GM12878 (cell line): Measurements from ENCODE around the gene PDGFB. TPM values are rescaled to one million over a fixed set of nuclear protein-coding genes. Genes with fewer than 3 reads are reported as not detected.

Source experiments
- ATAC-seq: fragments of 200-7000 bp; cut with Tn5 transposase; 3 replicates; pipeline ENCODE4 v1.9.1; 2020; ENCODE audit warnings: mild to moderate bottlenecking, moderate library complexity
- BruUV-seq: library from RNA; stranded (reverse); fragments of 400-500 nt; replicated peaks from 2 replicates; lab custom pipeline; 2021; lab: Mats Ljungman, UMichigan
- CTCF ChIA-PET: fragments of 300-600 bp; sonication (Branson Sonifier 250); formaldehyde crosslinking; extraction: SDS; loops from one replicate; lab custom pipeline; 2021; ENCODE audit warnings: inconsistent platforms; lab: Yijun Ruan, JAX
- POLR2A ChIA-PET: fragments of 350-600 bp; formaldehyde crosslinking; extraction: SDS; loops from one replicate; lab custom pipeline; 2021; ENCODE audit warnings: inconsistent platforms; lab: Charles Lee
- RAD21 ChIA-PET: fragments of 300-600 bp; sonication (Branson Sonifier 250); formaldehyde crosslinking; loops from one replicate; lab custom pipeline; 2023; ENCODE audit warnings: antibody characterized with exemption; ENCODE audit not compliant: unreplicated experiment; lab: Charles Lee
- SMC1A ChIA-PET: fragments of 300-600 bp; sonication (Branson Sonifier 250); formaldehyde crosslinking; loops from one replicate; lab custom pipeline; 2023; ENCODE audit not compliant: unreplicated experiment, uncharacterized antibody; lab: Charles Lee
- DNase-seq: peaks from one replicate; pipeline ENCODE4 v3.0.0-alpha.2; 2011; ENCODE audit warnings: low read depth, low spot score
- FAIRE-seq: peaks from 3 replicates; lab custom pipeline; 2011; peaks lifted over from hg19 to GRCh38; lab: Jason Lieb, UNC
- H2AFZ ChIP-seq: 2 replicates; pipeline ENCODE4 v1.6.0; 2011; ENCODE audit warnings: low read depth, low read length, control low read depth; ENCODE audit not compliant: control insufficient read depth
- H3K27ac ChIP-seq: 2 replicates; pipeline ENCODE4 v1.5.1; 2011; ENCODE audit warnings: control low read depth; ENCODE audit not compliant: control insufficient read depth, insufficient read depth
- H3K27me3 ChIP-seq, 2 experiments: replicated peaks in 1 of 2; 2 replicates each; pipeline versions ENCODE4 v1.6.0 to v1.6.1; 2011; ENCODE audit warnings: low read length in 1 of 2; ENCODE audit not compliant: control insufficient read depth in 2 of 2, insufficient read depth in 2 of 2
- H3K36me3 ChIP-seq, 2 experiments: 2 replicates each; pipeline ENCODE4 v1.5.1; 2011; ENCODE audit warnings: low read length in 1 of 2; ENCODE audit not compliant: control insufficient read depth in 2 of 2, insufficient read depth in 2 of 2
- H3K4me1 ChIP-seq: 2 replicates; pipeline ENCODE4 v1.6.1; 2011; ENCODE audit warnings: mild to moderate bottlenecking, low read length, moderate library complexity, mixed read lengths; ENCODE audit not compliant: control insufficient read depth, insufficient read depth
- H3K4me2 ChIP-seq: 2 replicates; pipeline ENCODE4 v1.6.0; 2011; ENCODE audit warnings: control low read depth; ENCODE audit not compliant: control insufficient read depth, insufficient read depth
- H3K4me3 ChIP-seq: fragments of 200-600 bp; sonication (generic); 2 replicates; pipeline ENCODE4 v1.5.1; 2016
- H3K79me2 ChIP-seq: 2 replicates; pipeline ENCODE4 v1.6.0; 2011; ENCODE audit warnings: low read length; ENCODE audit not compliant: control insufficient read depth, insufficient read depth
- H3K9ac ChIP-seq: 2 replicates; pipeline ENCODE4 v1.8.0; 2011; ENCODE audit warnings: low read length, control low read depth, mixed read lengths; ENCODE audit not compliant: control insufficient read depth, insufficient read depth
- H3K9me3 ChIP-seq: replicated peaks from 3 replicates; pipeline ENCODE4 v1.5.1; 2011; ENCODE audit warnings: mild to moderate bottlenecking, low read length; ENCODE audit not compliant: control insufficient read depth, insufficient read depth
- H4K20me1 ChIP-seq: 2 replicates; pipeline ENCODE4 v1.6.0; 2011; ENCODE audit not compliant: control insufficient read depth, insufficient read depth
- BACH1 ChIP-seq: fragments of 450-650 bp; IDR thresholded peaks from 2 replicates; pipeline ENCODE4 v1.6.1; 2017; ENCODE audit warnings: mild to moderate bottlenecking, borderline replicate concordance
- BRCA1 ChIP-seq: IDR thresholded peaks from 2 replicates; pipeline ENCODE4 v1.6.1; 2011; ENCODE audit warnings: low read depth, low read length, improper control_type of control experiment
- EED ChIP-seq: sonication (generic); IDR thresholded peaks from 2 replicates; pipeline ENCODE4 v1.6.1; 2016; ENCODE audit warnings: antibody characterized with exemption, low read depth
- HDAC6 ChIP-seq: fragments of 200-600 bp; sonication (generic); IDR thresholded peaks from one replicate; pipeline ENCODE4 v1.8.0; 2017; ENCODE audit warnings: antibody characterized with exemption; ENCODE audit not compliant: unreplicated experiment
- IKZF1 ChIP-seq: fragments of 450-650 bp; conservative IDR thresholded peaks from 2 replicates; pipeline ENCODE4 v1.6.1; 2017; ENCODE audit warnings: antibody characterized with exemption, mild to moderate bottlenecking
- RB1 ChIP-seq: fragments of 450-650 bp; formaldehyde crosslinking; IDR thresholded peaks from 2 replicates; pipeline ENCODE4 v1.6.1; 2017; ENCODE audit warnings: mild to moderate bottlenecking, borderline replicate concordance
- YY1 ChIP-seq: IDR thresholded peaks from 2 replicates; pipeline ENCODE4 v1.6.1; 2011; ENCODE audit warnings: low read depth, mild to moderate bottlenecking, low read length
- WGBS: methylation state at CpG from one replicate; pipeline ENCODE4 v1.1.6; 2016; ENCODE audit warnings: low lambda C conversion rate; ENCODE audit not compliant: insufficient replicate concordance, insufficient coverage; ENCODE audit errors: missing lambda C conversion rate; 5-methylcytosine and 5-hydroxymethylcytosine counted together
- in situ Hi-C: fragments of 300-500 bp; cut with MboI; formaldehyde crosslinking; loops from 9 replicates; pipeline ENCODE4 v1.14.3; 2018; ENCODE audit warnings: mixed read lengths
- intact Hi-C: fragments of 100-400 bp; cut with micrococcal nuclease; formaldehyde crosslinking; loops from one replicate; pipeline ENCODE4 v1.14.2; 2022; ENCODE audit not compliant: unreplicated experiment
- polyA plus RNA-seq, 11 experiments: library from polyadenylated mRNA; depleted of rRNA in 4 of 11; unstranded in 6 of 11; stranded (reverse) in 5 of 11; fragments of >200 nt; fragmentation: Nextera tagmentation in 4 of 11; fragmentation: Illumina TruSeq in 1 of 11; extraction: Ambion mirVana in 4 of 11; extraction: Trizol in 1 of 11; gene quantifications; 1 replicate in 1 of 11; 2 replicates in 10 of 11; pipeline versions ENCODE4 v1.2.1 to v1.2.3, GENCODE V29; 2011 to 2016; ENCODE audit warnings: inconsistent platforms in 2 of 11, missing spikeins in 2 of 11, low read depth in 1 of 11
- total RNA-seq, 4 experiments: library from RNA; depleted of rRNA in 3 of 4; stranded (reverse); fragments of >200 nt in 3 of 4; fragmentation: Illumina TruSeq in 1 of 4; extraction: Trizol in 1 of 4; gene quantifications; 2 replicates each; pipeline versions ENCODE4 v1.2.1 to v1.2.3, GENCODE V29; 2013 to 2021
- TF ChIP-seq, protein P1 (sequence below): IDR thresholded peaks from 2 replicates; pipeline ENCODE4 v1.6.1; 2012; ENCODE audit warnings: low read depth, low read length, improper control_type of control experiment
- TF ChIP-seq, protein P2 (sequence below): fragments of 450-650 bp; formaldehyde crosslinking; IDR thresholded peaks from 2 replicates; pipeline ENCODE4 v1.4.0; 2022; ENCODE audit warnings: mild to moderate bottlenecking, moderate library complexity

Gene PDGFB
- total and polyA plus RNA-seq, 10 of the 15 experiments (the other 5 are each of a cell fraction or from before 2014, with no cell fraction given), result 0.13 to 1.1 (median 0.56) TPM; not detected in 1

DNA sequence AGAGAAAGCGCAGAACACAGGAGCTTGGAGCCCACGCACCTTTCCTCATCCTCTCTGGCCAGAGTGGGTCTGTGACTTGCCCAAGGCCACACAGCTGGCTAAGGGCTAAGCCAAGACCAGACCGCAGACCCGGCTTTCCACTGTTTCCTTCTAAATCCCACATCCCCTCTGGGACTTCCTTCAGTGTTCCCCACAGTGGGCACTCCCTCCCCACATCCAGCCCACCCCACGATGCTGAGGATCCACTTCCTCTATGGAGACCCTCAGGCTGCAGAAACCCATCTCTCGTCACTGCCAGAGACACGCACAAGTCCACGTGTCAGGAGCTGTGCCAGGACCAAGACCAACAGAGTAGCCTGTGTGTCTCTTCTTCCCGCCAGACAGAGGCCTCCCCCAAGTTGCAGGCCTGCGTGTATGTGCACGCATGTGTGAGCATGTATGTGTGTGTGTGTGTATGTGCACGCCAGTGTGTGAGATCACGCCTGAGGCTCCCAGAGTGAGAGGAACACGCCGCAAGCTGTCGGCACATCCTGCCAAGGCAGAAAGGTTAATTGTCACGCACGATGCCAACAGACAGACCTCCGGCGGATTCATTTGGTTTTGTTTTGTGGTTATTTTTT lies 21.6 kb downstream of the PDGFB start:
- DNase-seq (no peak), ATAC-seq (no peak), FAIRE-seq (no peak)
- Histone ChIP-seq H3K36me3 (no peaks in the 10 kb centered on the region), H3K9me3 (no peaks in the 10 kb centered on the region; the same call in 2 of the 3 replicates), H2AFZ (no peak overlapping the region), H3K9ac (no peak overlapping the region), H3K4me3 (no peak overlapping the region), H4K20me1 (no peaks in the 10 kb centered on the region), H3K4me1 (no peaks in the 10 kb centered on the region), H3K79me2 (no peaks in the 10 kb centered on the region), H3K27me3 (no peaks in the 10 kb centered on the region; a peak in 1 of 4 replicates), H3K4me2 (no peak overlapping the region), H3K27ac (no peak overlapping the region)
- in situ Hi-C loops (no loop called here), intact Hi-C loops (no loop called here)
- TF ChIP-seq EED, result no peak
- ChIA-PET RAD21 (no interaction called here), SMC1A (no interaction called here), POLR2A (interaction anchor here (0.6 kb wide), 1 partner anchor 274 kb away, joined by 5 read pairs; no protein-coding TSS in a partner anchor), CTCF (no interaction called here)
- 54% methylated on average over 20 of the region's 20 CpGs for WGBS
- BruUV-seq, result no TSS peak

DNA sequence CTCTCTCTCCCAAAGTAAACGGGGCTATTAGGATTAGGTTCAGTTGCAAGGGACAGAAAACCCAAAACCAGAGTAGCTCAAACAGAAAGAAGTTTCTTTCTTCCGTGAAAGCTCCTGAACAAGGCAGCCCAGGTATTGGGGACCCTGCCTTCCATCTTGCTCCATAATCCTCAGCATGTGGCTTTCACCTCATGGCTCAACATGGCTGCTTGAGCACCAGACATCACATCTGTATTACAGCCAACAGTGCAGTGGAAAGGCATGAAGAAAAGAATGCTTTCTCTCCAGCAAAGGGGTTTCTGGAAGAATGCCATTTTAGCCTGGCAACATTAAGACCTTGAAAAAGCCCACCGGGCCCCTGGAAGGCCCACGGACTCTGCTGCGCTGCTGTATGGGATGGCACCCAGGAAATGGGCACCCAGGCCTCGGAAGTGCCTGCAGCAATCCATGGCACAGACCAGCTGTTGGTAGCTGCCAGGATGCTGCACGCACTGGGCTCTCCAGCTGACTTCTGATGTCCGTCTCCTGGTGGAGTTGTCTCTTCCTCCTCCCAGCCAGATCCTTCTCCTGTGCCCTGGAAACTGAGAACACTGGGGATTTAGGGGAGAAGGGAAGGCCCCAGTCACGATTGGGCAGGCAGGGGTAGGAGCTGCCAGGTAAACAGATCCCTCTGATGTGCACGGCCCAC lies 22.6 kb downstream of the PDGFB start:
- Histone ChIP-seq H4K20me1 (no peaks in the 10 kb centered on the region), H3K9ac (no peak overlapping the region), H2AFZ (no peak overlapping the region), H3K27me3 (no peaks in the 10 kb centered on the region; a peak in 1 of 4 replicates), H3K36me3 (no peaks in the 10 kb centered on the region), H3K27ac (no peak overlapping the region), H3K9me3 (no peaks in the 10 kb centered on the region; the same call in 2 of the 3 replicates), H3K4me1 (no peaks in the 10 kb centered on the region), H3K4me2 (no peak overlapping the region), H3K4me3 (no peak overlapping the region), H3K79me2 (no peaks in the 10 kb centered on the region)
- DNase-seq (no peak), FAIRE-seq (no peak), ATAC-seq (no peak)
- ChIA-PET POLR2A (interaction anchor here (0.6 kb wide), 1 partner anchor 275 kb away, joined by 5 read pairs; no protein-coding TSS in a partner anchor), CTCF (interaction anchor here (0.6 to 1.1 kb wide), 6 partner anchors 14 to 1755 kb away, joined by 3 to 5 read pairs (median 3); no protein-coding TSS in a partner anchor), SMC1A (interaction anchor here (0.6 kb wide), 1 partner anchor 58 kb away, joined by 3 read pairs; no protein-coding TSS in a partner anchor), RAD21 (no interaction called here)
- BruUV-seq, result no TSS peak
- intact Hi-C loops (no loop called here), in situ Hi-C loops (no loop called here)
- TF ChIP-seq, protein P1, sequence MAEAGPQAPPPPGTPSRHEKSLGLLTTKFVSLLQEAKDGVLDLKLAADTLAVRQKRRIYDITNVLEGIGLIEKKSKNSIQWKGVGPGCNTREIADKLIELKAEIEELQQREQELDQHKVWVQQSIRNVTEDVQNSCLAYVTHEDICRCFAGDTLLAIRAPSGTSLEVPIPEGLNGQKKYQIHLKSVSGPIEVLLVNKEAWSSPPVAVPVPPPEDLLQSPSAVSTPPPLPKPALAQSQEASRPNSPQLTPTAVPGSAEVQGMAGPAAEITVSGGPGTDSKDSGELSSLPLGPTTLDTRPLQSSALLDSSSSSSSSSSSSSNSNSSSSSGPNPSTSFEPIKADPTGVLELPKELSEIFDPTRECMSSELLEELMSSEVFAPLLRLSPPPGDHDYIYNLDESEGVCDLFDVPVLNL, result no peak
- no peak for TF ChIP-seq IKZF1
- TF ChIP-seq HDAC6, result no peak
- TF ChIP-seq, protein P2, sequence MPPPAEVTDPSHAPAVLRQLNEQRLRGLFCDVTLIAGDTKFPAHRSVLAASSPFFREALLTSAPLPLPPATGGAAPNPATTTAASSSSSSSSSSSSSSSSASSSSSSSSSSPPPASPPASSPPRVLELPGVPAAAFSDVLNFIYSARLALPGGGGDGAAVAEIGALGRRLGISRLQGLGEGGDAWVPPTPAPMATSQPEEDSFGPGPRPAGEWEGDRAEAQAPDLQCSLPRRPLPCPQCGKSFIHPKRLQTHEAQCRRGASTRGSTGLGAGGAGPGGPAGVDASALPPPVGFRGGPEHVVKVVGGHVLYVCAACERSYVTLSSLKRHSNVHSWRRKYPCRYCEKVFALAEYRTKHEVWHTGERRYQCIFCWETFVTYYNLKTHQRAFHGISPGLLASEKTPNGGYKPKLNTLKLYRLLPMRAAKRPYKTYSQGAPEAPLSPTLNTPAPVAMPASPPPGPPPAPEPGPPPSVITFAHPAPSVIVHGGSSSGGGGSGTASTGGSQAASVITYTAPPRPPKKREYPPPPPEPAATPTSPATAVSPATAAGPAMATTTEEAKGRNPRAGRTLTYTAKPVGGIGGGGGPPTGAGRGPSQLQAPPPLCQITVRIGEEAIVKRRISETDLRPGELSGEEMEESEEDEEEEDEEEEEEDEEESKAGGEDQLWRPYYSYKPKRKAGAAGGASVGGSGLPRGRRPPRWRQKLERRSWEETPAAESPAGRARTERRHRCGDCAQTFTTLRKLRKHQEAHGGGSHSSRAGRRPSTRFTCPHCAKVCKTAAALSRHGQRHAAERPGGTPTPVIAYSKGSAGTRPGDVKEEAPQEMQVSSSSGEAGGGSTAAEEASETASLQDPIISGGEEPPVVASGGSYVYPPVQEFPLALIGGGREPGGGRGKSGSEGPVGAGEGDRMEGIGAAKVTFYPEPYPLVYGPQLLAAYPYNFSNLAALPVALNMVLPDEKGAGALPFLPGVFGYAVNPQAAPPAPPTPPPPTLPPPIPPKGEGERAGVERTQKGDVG (CRISPR knock-in tag), result no peak
- no peak for TF ChIP-seq BACH1
- no peak for TF ChIP-seq RB1
- no peak for TF ChIP-seq BRCA1
- TF ChIP-seq YY1, result no peak
- 49% methylated on average over 10 of the region's 10 CpGs for WGBS
